ENCODE measurements around the gene OPN5.

DNA sequence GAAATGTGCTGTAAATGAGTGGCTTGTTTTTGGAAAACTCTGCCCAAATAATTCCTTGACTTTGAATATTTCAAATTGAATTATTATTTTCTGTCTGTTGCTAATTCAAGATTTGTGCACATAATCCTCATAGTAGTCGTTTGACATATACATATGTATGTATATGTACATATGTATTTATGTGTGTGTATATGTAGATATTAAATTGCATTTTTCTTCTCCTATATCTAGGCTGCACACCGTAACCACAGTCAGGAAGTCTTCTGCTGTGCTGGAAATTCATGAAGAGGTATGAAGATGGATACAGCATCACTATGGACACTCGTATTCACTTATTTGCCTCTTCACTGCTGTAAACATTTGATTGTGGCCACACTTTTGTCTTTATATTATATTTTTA is 29.6 kb downstream of the OPN5 start:
- TF ChIP-seq, protein P1, sequence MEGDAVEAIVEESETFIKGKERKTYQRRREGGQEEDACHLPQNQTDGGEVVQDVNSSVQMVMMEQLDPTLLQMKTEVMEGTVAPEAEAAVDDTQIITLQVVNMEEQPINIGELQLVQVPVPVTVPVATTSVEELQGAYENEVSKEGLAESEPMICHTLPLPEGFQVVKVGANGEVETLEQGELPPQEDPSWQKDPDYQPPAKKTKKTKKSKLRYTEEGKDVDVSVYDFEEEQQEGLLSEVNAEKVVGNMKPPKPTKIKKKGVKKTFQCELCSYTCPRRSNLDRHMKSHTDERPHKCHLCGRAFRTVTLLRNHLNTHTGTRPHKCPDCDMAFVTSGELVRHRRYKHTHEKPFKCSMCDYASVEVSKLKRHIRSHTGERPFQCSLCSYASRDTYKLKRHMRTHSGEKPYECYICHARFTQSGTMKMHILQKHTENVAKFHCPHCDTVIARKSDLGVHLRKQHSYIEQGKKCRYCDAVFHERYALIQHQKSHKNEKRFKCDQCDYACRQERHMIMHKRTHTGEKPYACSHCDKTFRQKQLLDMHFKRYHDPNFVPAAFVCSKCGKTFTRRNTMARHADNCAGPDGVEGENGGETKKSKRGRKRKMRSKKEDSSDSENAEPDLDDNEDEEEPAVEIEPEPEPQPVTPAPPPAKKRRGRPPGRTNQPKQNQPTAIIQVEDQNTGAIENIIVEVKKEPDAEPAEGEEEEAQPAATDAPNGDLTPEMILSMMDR (IDR thresholded peaks at IDR 0.05): no peak
- TF ChIP-seq RFX5 (IDR thresholded peaks at IDR 0.05; ENCODE audit: low read length): no peak
- TF ChIP-seq, protein P2, sequence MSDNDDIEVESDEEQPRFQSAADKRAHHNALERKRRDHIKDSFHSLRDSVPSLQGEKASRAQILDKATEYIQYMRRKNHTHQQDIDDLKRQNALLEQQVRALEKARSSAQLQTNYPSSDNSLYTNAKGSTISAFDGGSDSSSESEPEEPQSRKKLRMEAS (IDR thresholded peaks at IDR 0.05; ENCODE audit: low read depth): no peak
- no peak for TF ChIP-seq POLR2AphosphoS5 (IDR thresholded peaks at IDR 0.05; ENCODE audit: low read depth, low read length)
- TF ChIP-seq TCF12 (IDR thresholded peaks at IDR 0.05): no peak
- TF ChIP-seq EZH2phosphoT487 (IDR thresholded peaks at IDR 0.05; ENCODE audit: borderline replicate concordance, low read depth): no peak
- TF ChIP-seq, protein P3, sequence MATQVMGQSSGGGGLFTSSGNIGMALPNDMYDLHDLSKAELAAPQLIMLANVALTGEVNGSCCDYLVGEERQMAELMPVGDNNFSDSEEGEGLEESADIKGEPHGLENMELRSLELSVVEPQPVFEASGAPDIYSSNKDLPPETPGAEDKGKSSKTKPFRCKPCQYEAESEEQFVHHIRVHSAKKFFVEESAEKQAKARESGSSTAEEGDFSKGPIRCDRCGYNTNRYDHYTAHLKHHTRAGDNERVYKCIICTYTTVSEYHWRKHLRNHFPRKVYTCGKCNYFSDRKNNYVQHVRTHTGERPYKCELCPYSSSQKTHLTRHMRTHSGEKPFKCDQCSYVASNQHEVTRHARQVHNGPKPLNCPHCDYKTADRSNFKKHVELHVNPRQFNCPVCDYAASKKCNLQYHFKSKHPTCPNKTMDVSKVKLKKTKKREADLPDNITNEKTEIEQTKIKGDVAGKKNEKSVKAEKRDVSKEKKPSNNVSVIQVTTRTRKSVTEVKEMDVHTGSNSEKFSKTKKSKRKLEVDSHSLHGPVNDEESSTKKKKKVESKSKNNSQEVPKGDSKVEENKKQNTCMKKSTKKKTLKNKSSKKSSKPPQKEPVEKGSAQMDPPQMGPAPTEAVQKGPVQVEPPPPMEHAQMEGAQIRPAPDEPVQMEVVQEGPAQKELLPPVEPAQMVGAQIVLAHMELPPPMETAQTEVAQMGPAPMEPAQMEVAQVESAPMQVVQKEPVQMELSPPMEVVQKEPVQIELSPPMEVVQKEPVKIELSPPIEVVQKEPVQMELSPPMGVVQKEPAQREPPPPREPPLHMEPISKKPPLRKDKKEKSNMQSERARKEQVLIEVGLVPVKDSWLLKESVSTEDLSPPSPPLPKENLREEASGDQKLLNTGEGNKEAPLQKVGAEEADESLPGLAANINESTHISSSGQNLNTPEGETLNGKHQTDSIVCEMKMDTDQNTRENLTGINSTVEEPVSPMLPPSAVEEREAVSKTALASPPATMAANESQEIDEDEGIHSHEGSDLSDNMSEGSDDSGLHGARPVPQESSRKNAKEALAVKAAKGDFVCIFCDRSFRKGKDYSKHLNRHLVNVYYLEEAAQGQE (IDR thresholded peaks at IDR 0.05; ENCODE audit: low read depth, low read length): no peak
- no peak for TF ChIP-seq EP300 (IDR thresholded peaks at IDR 0.05; ENCODE audit: borderline replicate concordance in 1 of 2, low read depth in 1 of 2, low read length in 1 of 2)

Measured in SK-N-SH (cell line).